Astrocyte (in vitro differentiated cells and primary cell): ENCODE data around the gene ZNF716. TPM values are rescaled to one million over a fixed set of nuclear protein-coding genes. Genes with fewer than 3 reads are reported as not detected.

Experiments
- DNase-seq: peaks from one replicate; pipeline ENCODE4 v3.0.0-alpha.2; 2010; ENCODE audit warnings: low read depth
- FAIRE-seq: peaks from 2 replicates; lab custom pipeline; 2011; peaks lifted over from hg19 to GRCh38; lab: Jason Lieb, UNC
- H2AFZ ChIP-seq: 2 replicates; pipeline ENCODE4 v1.6.0; 2012; ENCODE audit warnings: low read depth, low read length, inconsistent platforms
- H3K27ac ChIP-seq: 2 replicates; pipeline ENCODE4 v1.5.1; 2011; ENCODE audit warnings: low read depth, low read length, inconsistent platforms
- H3K27me3 ChIP-seq: 2 replicates; pipeline ENCODE4 v1.6.0; 2011; ENCODE audit warnings: low read length, inconsistent platforms; ENCODE audit not compliant: insufficient read depth
- H3K36me3 ChIP-seq: 2 replicates; pipeline ENCODE4 v1.5.1; 2011; ENCODE audit warnings: low read length, inconsistent platforms; ENCODE audit not compliant: insufficient read depth
- H3K4me1 ChIP-seq: 2 replicates; pipeline ENCODE4 v1.5.1; 2011; ENCODE audit warnings: low read length, inconsistent platforms; ENCODE audit not compliant: insufficient read depth
- H3K4me2 ChIP-seq: 2 replicates; pipeline ENCODE4 v1.6.0; 2012; ENCODE audit warnings: low read length, inconsistent platforms
- H3K4me3 ChIP-seq: 2 replicates; pipeline ENCODE4 v1.5.1; 2011; ENCODE audit warnings: low read depth, mild to moderate bottlenecking, low read length, inconsistent platforms; ENCODE audit not compliant: insufficient read depth
- H3K79me2 ChIP-seq: 2 replicates; pipeline ENCODE4 v1.6.0; 2012; ENCODE audit warnings: mild to moderate bottlenecking, low read length, inconsistent platforms; ENCODE audit not compliant: insufficient read depth
- H3K9ac ChIP-seq: 2 replicates; pipeline ENCODE4 v1.6.0; 2012; ENCODE audit warnings: mild to moderate bottlenecking, low read length, inconsistent platforms
- H3K9me3 ChIP-seq: 2 replicates; pipeline ENCODE4 v1.5.1; 2012; ENCODE audit warnings: low read depth, mild to moderate bottlenecking, low read length, inconsistent platforms; ENCODE audit not compliant: insufficient read depth
- H4K20me1 ChIP-seq: 2 replicates; pipeline ENCODE4 v1.6.0; 2012; ENCODE audit warnings: low read length, inconsistent platforms; ENCODE audit not compliant: insufficient read depth
- H3K27ac Mint-ChIP-seq: one replicate; pipeline ENCODE4 v1.8.0; 2021; ENCODE audit warnings: mild to moderate bottlenecking, mixed read lengths; ENCODE audit not compliant: unreplicated experiment
- H3K27me3 Mint-ChIP-seq: one replicate; pipeline ENCODE4 v1.8.0; 2021; ENCODE audit warnings: low read depth, mixed read lengths; ENCODE audit not compliant: unreplicated experiment
- H3K36me3 Mint-ChIP-seq: one replicate; pipeline ENCODE4 v1.8.0; 2021; ENCODE audit warnings: low read depth, mixed read lengths; ENCODE audit not compliant: unreplicated experiment
- H3K4me1 Mint-ChIP-seq: one replicate; pipeline ENCODE4 v1.8.0; 2021; ENCODE audit warnings: low read depth, mixed read lengths; ENCODE audit not compliant: unreplicated experiment
- H3K4me3 Mint-ChIP-seq: one replicate; pipeline ENCODE4 v1.8.0; 2021; ENCODE audit warnings: mild to moderate bottlenecking, moderate library complexity, mixed read lengths; ENCODE audit not compliant: unreplicated experiment
- H3K9me3 Mint-ChIP-seq: one replicate; pipeline ENCODE4 v1.8.0; 2021; ENCODE audit warnings: mild to moderate bottlenecking, mixed read lengths; ENCODE audit not compliant: unreplicated experiment
- CTCF ChIP-seq: IDR thresholded peaks from 2 replicates; pipeline ENCODE4 v1.5.1; 2011; ENCODE audit warnings: low read depth, mild to moderate bottlenecking, inconsistent platforms, low read length, moderate library complexity; ENCODE audit not compliant: insufficient read depth
- EZH2 ChIP-seq: IDR thresholded peaks from 2 replicates; pipeline ENCODE4 v1.6.1; 2012; ENCODE audit warnings: mild to moderate bottlenecking, low read length, inconsistent platforms; ENCODE audit not compliant: insufficient read depth
- total RNA-seq: library from RNA; stranded (reverse); gene quantifications from 2 replicates; pipeline ENCODE4 v1.2.1, GENCODE V29; 2021

ZNF716 gene
- total RNA-seq, 1 donor from 2014 or later = not detected

- no peaks in the 10 kb centered on the region for H3K36me3 Mint-ChIP-seq
- H4K20me1 ChIP-seq = no peaks in the 10 kb centered on the region
- no peak overlapping the region for H3K4me2 ChIP-seq
- H3K36me3 ChIP-seq = no peaks in the 10 kb centered on the region
- no peaks in the 10 kb centered on the region for H3K27me3 ChIP-seq
- FAIRE-seq = no peak
- no peaks in the 10 kb centered on the region for H3K4me1 Mint-ChIP-seq
- H3K27me3 Mint-ChIP-seq = no peaks in the 10 kb centered on the region
- no peaks in the 10 kb centered on the region for H3K9me3 Mint-ChIP-seq
- no peak overlapping the region for H2AFZ ChIP-seq
- no peak overlapping the region for H3K9ac ChIP-seq
- no peak for DNase-seq
- no peak for TF ChIP-seq EZH2
- TF ChIP-seq CTCF = no peak
- H3K9me3 ChIP-seq = peaks cover 20% of the 10 kb centered on the region
- no peak overlapping the region for H3K27ac Mint-ChIP-seq
- H3K79me2 ChIP-seq = no peaks in the 10 kb centered on the region
- no peak overlapping the region for H3K4me3 ChIP-seq
- H3K4me3 Mint-ChIP-seq = no peak overlapping the region
- no peaks in the 10 kb centered on the region for H3K4me1 ChIP-seq
- H3K27ac ChIP-seq = no peak overlapping the region
These were observed 36.2 kb upstream of the ZNF716 start for GRCh38 chr7:57413529-57414398.

- no peaks in the 10 kb centered on the region for H3K4me1 Mint-ChIP-seq
- H3K36me3 ChIP-seq = no peaks in the 10 kb centered on the region
- no peak overlapping the region for H2AFZ ChIP-seq
- no peaks in the 10 kb centered on the region for H3K9me3 Mint-ChIP-seq
- H3K79me2 ChIP-seq = no peaks in the 10 kb centered on the region
- no peaks in the 10 kb centered on the region for H4K20me1 ChIP-seq
- DNase-seq = no peak
- H3K4me1 ChIP-seq = no peaks in the 10 kb centered on the region
- H3K9ac ChIP-seq = no peak overlapping the region
- no peaks in the 10 kb centered on the region for H3K36me3 Mint-ChIP-seq
- no peak for TF ChIP-seq CTCF
- no peak for TF ChIP-seq EZH2
- no peak overlapping the region for H3K4me3 ChIP-seq
- H3K27ac Mint-ChIP-seq = no peak overlapping the region
- no peaks in the 10 kb centered on the region for H3K27me3 Mint-ChIP-seq
- no peak overlapping the region for H3K4me3 Mint-ChIP-seq
- H3K27me3 ChIP-seq = no peaks in the 10 kb centered on the region
- no peak overlapping the region for H3K4me2 ChIP-seq
- H3K9me3 ChIP-seq = peaks cover 20% of the 10 kb centered on the region
- no peak for FAIRE-seq
- H3K27ac ChIP-seq = no peak overlapping the region
These were observed 35.6 kb upstream of the ZNF716 start for GRCh38 chr7:57414415-57414814.

GRCh38 chr7:57414852-57415251 lies 35.1 kb upstream of the ZNF716 start:
- Histone ChIP-seq H3K27me3 (no peaks in the 10 kb centered on the region), H3K79me2 (no peaks in the 10 kb centered on the region), H4K20me1 (no peaks in the 10 kb centered on the region), H3K36me3 (no peaks in the 10 kb centered on the region), H3K9me3 (peaks cover 20% of the 10 kb centered on the region), H3K4me1 (no peaks in the 10 kb centered on the region), H3K27ac (no peak overlapping the region), H3K9ac (no peak overlapping the region), H2AFZ (no peak overlapping the region), H3K4me2 (no peak overlapping the region), H3K4me3 (no peak overlapping the region)
- TF ChIP-seq EZH2 = no peak
- no peak for TF ChIP-seq CTCF
- Mint-ChIP-seq H3K9me3 (no peaks in the 10 kb centered on the region), H3K27me3 (no peaks in the 10 kb centered on the region), H3K4me3 (no peak overlapping the region), H3K27ac (no peak overlapping the region), H3K36me3 (no peaks in the 10 kb centered on the region), H3K4me1 (no peaks in the 10 kb centered on the region)
- DNase-seq (no peak), FAIRE-seq (no peak)
